ENCODE data around the gene KCTD10.

DNA sequence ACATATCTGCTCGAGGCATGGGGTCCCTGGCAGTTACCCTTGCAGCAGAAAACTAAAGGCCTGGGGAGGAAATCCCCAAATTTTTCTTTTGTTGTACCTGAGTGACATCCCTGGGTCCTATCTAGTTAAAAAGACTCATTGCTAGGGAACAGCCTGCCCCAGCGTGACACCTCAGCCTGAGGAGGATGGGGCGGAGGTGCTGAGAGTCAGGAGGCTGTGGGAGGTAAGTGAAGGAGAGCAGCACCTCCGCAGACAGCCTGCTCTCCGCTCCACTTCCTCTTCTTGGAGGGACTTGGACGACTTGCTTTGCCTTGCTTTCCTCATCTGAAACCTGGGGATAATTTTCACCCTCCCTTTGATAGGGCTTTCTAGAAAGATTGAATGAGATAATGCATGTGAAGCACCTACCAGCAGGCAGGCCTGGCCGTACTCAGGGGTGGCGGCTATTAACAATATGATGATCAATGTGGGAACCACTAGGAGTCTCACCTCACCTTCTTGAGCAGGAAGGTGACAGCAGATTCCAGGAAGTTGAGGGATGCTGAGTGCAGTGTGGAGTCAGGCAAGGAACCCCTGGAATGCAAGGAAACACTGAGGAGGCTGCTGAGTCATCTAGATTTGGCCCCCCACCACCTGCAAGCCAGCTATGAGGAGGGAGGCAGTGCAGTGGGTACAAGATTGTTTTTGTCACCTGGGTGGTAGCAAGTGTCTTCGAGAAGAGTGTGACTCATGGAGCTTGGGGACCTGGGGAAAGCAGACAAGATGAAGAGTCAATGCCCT is 23.5 kb upstream of the KCTD10 start:
- TF ChIP-seq, protein P1, sequence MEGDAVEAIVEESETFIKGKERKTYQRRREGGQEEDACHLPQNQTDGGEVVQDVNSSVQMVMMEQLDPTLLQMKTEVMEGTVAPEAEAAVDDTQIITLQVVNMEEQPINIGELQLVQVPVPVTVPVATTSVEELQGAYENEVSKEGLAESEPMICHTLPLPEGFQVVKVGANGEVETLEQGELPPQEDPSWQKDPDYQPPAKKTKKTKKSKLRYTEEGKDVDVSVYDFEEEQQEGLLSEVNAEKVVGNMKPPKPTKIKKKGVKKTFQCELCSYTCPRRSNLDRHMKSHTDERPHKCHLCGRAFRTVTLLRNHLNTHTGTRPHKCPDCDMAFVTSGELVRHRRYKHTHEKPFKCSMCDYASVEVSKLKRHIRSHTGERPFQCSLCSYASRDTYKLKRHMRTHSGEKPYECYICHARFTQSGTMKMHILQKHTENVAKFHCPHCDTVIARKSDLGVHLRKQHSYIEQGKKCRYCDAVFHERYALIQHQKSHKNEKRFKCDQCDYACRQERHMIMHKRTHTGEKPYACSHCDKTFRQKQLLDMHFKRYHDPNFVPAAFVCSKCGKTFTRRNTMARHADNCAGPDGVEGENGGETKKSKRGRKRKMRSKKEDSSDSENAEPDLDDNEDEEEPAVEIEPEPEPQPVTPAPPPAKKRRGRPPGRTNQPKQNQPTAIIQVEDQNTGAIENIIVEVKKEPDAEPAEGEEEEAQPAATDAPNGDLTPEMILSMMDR (conservative IDR thresholded peaks at IDR 0.05): no peak
- no peak for TF ChIP-seq EZH2 (IDR thresholded peaks at IDR 0.05; ENCODE audit: low read depth)

All from PC-9 (cell line).